Smooth muscle cell of the brain vasculature (primary cell): ENCODE measurements around the gene ME3.

Experiments used
- DNase-seq: peaks from one replicate; pipeline ENCODE4 v3.0.0-alpha.2; 2012; ENCODE audit warnings: low read depth, low spot score

ME3 gene

DNA sequence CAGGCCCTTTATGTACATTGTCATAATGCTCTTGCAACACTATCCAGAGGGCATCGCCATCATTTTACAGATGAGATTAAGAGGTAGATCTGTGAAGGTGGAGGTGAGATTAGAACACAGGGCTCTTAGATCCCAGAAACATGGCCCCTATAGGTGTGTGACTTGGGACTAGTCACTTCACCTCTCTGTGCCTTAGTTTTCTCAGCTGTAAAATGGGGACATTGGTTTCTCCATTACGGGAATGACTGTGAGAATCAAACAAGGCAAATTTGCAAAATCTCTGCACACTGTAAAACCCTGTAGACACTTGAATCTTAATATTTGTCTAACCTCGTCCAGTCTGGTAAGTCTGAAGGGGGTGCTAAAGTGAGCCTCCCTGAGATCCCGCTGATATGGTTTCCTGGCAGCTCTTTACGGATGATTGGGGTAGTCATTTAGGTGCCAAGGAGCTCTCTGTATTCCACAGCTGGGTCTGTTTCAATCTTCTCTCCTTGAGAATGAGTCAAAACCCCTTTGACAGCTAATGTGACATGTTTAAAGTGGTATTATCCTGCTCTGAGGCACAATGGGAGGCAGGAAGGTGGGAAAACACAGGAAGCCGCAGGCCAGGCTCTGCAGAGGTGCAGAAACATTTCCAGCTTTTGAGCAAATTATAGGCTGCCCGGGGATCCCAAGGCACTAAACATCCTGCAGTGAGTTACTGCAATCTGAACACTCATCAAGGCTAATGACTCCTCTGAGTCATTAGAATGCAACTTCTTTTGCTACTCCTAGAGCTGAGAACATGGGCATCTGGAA lies 156.9 kb downstream of the ME3 start:
- DNase-seq = no peak

DNA sequence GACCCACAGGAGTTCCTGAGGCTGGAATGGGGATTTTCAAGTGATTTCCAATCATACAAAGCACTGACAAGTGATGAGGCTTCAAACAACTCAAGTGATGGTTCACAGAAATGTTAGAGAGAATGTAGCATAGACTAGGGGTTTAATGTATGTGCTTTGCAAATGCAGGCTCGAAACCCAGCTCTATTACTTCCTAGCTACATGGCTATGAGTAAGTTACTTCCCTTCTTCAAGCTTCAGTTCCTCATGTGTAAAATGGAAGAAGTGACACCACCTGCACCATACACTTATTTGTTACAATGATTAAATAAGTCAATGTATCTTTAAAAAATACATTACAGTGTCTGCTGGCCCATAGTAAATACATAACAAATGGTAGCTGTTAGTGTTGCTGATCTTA lies 158.0 kb downstream of the ME3 start:
- DNase-seq = no peak

DNA sequence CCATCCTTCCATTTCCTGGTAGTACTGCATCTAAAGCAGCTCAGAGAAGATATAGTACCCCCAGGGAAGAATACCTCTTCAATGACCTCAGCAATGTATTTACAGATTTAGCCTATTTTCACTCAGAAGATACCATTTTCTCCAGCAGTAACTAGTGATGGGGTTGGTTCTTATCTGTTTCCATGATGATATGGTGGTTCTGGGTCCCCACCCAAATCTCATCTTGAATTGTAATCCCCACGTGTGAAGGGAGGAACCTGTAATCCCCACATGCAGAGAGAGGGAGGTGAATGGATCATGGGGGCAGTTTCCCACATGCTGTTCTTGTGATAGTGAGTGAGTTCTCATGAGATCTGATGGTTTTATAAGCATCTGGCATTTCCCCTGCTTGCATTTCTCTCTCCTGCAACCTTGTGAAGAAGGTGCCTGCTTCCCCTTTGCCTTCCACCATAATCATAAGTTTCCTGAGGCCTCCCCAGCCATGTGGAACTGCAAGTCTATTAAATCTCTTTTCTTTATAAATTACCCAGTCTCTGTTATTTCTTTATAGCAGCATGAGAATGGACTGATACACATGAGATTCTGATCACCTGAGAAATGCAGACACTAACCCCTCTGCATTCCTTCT lies 158.6 kb downstream of the ME3 start:
- DNase-seq = no peak

DNA sequence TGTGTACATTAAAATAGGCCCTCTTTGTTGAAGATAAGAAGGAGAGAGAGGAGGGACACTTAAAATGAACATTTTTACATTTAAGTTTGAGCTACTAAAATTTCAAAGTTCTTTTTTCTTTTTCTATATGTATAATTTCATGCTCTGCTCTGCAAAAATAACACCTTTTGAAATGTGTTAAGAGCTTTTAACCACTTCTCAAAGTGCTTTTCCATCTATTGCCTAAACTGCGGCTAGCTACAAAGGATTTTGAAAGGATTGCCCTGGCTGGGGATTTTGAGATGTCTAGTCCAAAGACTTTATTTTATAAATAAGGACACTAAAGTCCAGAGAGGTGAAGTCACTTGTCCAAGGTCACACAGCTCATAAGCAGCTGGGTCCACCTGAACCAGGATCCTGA lies 159.3 kb downstream of the ME3 start:
- DNase-seq = no peak

DNA sequence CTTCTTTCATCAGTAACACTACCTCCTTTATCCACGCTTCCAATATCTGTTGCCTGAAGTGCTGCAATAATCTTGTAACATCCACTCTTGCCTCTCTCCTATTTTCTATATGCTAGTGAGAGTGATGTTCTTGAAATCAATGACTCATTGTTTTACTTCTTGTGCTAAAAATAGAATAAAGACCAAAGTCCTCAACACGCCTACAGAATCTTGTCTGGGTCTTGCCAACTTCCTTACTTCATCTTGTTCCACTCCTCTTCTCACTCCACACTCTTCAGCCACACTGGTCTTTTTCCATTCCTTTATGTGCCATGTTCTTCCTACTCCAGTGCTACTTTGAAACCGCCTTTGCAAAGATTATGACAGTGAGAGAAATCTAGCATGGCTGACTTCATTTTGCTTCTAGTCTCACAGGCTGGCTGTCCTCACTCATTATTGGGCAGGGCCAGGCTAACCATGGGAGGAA lies 161.3 kb downstream of the ME3 start:
- DNase-seq = no peak

DNA sequence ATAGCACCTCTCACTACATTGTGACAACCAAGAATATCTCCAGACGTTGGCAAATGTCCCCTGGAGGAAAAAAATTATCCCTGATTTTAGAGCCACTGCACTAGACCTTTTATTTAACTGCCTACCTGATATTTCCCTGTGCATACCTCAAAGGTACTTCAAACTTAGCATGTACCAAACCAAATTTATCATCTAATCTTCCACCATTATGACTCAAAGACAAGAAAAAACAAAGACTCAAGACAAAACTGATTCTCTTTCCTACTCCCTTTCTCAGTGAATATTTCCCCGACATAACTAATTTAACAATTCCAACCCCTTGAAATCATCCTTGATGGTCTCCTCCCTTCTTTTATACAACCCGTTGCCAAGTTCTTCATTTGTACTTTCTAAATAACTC lies 161.7 kb downstream of the ME3 start:
- DNase-seq = no peak

DNA sequence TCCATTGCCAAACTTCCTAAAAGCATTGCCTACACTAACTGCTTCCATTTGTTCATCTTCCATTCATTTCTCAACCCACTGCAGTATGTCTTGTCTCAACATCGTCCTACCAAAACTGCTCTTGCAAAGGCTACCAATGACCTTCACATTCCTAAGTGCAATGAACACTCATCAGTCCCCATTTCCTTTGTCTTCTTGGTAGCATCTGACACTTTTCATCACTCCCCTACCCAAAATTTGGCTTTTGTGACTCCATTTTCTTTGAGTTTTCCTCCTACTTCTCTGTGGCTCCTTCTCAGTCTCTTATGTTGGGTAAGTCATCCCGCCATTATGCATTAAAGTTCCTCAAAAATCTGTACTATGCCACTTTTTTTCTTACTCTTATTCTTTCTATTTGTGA lies 162.3 kb downstream of the ME3 start:
- DNase-seq = no peak

DNA sequence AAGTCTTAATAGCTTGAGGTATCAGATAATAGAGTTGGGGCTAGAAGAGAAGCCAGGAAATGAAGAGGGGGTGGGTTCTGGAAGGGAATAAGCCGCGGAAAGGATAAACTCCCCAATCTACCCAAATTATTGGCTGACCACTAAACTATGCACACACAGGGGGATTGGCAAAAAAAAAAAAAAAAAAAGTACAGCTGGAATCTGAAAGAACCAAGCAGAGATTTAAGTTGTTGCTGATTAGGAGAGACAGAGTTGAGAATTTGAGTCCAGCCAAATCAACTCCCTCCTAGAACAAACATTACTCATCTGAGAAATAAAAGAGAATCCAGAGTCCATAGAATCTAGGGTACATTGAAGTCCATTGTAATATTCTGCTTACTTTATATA lies 162.8 kb downstream of the ME3 start:
- DNase-seq = no peak

DNA sequence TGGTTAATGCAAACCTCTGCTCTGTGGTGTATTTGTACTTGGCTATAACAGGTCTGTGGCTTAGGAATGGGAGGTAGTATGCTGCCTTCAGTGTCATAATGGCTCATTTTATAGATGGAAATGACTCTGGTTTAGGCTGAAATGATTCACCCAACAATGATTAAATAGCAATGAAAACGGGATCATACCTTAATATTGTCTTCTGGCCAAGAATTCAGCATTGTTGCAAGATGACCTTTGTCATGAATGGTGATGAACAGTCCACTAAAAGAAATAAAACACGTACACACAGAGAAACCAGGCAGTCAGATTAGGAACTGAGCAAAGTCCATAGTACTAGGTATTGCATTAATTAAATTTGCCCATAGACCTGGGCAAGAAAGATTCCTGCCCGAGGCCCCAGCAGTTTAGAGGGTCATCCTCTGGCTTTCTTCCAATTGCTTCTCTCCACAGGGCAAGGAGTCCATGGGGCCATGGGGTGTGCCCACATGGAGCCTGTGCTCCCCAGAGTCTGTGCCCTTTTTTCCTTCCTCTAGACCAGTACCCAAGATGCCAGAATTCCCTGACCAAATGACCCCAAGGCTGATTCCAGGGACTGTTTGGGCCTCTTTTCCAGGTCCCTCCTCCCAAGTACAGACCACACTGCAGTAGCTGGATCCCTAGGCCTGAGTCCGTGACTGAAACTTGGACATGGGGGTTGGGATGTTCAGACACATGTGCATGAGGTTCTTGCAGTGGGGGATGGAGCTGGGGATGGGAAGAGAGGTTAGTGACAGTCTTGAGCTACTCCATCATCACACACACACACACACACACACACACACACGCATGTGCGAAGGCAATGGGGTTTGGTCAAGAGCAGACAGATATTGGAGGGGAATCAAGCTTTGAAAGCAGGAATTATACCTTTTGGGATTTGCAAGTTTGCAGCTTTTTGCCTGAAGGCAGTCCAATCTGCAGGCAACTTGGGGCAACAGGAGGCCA lies 163.5 kb downstream of the ME3 start:
- DNase-seq = no peak

DNA sequence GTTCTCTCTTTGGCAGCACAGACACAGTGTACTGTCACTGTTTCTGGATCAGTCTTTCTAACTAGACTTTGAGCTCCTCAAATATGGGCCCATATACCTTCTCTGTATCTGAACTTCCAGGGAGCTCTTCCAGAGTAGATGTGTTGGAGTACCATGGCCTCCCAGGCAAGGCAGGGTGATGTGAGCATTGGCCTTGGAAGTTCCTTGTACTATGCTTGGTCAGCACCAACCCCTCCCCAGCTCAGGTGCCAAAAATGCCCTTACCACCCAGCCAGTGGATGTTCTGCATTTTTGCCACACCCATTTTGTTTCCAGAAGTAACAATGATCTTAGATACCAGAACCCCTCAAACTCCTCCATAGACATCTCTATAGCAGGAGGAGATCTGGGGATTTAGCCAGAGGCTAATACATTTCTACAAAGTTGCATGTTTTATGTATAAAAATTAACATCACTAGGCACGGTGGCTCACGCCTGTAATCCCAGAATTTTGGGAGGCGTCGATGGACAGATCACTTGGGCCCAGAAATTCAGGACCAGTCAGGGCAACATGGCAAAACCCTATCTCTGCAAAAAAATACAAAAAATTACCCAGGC lies 165.1 kb downstream of the ME3 start:
- no peak for DNase-seq

DNA sequence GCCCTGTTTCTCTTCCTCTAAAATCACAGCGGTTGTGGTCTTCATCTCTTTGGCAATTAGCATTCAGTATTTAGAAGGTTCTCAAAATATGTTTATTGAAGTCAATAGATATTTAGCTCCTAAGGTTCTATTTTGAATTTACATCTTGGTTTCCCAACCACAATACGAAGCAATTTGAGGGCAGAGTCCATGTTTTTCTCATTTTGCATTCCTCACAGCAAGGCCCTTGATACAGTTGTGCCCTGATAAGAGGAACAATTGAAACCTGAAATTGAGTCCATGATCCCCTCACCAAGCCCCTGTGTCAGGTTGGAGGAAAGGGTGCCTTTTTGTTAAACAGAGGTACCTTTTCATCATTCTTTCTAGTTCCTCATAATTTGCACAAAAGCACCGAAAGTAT lies 166.2 kb downstream of the ME3 start:
- no peak for DNase-seq

DNA sequence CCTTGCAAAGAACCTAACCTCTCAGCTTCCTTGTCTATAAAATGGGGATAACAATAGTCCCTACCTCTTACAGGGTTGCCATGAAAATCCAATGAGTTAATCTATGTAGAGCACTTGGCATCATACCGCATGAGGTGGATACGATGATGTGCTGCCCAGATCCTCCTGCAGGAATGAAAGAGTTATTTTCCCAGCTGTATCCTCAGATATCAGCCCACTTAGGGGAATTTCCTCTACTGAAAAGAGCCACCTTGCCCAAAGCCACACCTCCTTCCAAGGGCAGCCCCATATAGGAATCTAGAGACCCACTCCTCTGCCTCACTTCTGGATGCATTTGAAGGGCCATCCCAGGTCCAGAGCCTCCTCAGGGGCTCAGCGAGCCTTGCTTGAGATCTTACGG lies 169.3 kb downstream of the ME3 start:
- DNase-seq = no peak

DNA sequence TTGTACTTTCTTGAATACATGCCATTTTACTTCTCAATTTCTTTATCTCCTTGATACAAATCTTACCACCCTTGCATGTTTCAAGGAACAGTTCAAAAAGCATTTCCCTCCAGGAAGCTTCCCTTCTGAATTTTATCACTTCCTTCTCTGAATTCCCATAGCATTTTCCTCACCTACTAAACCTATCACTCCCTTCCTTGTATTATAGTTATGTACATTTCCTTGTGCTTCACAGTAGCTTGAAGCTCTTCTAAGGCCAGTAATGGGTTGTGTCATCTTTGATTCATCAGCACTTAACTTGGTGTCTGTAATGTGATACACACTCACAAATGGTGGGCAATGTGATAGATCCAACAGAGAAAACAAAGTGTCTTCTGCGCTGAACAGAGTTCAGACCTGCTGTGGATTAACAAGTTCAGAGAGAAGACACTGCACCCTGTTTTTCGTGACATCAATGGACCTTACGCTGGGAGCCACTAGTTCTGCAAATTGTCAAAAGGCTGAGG lies 170.2 kb downstream of the ME3 start:
- DNase-seq = no peak

DNA sequence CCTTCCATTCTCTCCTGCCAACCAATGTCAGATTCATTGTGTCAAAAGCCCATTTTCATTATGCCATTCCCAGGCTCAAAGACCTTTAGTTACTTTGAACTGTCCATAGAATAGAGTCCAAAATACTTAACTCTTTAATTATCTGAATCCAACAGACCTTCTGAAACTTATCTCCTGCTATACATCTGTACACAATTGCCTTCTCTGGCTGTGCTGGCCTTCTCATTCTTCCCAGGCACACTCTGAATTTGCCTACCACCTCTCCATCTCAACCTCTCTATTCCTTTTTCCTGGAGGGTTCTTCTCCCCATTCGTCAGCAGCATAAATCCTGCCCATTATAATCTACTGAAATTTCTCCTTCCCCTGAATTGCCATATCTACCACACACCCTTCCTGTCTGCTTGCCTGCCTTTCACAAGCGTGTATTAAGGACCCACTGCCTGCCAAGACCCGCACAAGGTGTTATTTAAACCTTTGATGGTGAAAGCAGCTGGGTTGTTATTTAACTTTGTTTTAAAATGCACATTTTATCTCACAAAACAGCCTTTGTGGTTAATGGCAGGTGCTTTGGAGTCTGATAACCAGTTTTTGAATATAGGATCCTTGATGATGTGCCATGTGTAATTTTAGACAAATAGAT lies 171.8 kb downstream of the ME3 start:
- DNase-seq = no peak

DNA sequence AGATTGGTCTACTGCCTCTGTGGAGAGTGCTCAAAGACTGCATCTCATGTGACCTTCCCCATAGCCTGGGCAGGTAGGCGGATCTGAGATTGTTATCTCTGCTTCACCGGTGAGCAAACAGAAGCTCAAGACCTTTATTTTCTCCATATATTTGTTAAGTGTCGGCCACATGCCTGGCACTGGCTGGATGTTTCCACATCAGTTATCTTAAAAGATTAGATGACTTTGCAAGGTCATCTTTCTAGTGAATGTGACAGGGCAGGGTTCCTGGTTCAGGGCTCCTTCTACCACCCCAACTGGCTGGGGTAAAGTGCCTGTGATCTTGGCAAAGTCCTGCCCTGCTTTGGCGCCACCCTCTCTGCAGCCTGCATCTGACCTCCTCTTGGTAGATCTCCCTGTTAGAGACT lies 172.7 kb downstream of the ME3 start:
- DNase-seq = no peak

DNA sequence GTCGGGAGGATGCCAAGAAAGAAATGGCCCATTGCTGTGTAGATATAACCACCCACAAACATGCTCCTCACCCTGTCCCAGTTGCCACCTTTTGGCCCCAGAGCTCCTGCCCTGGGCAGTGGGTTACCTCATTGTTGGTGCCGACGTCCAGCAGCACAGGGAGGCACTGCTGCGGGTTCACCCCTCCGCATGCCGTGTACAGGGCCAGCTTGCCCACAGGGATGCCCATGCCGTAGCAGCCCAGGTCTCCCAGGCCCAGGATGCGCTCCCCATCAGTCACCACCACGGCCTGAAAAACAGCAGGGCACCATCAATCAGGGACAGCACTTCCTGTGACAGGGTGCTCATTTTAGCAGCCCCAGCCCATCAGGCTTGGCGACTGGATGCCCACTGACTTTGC lies 174.6 kb downstream of the ME3 start:
- DNase-seq = no peak

DNA sequence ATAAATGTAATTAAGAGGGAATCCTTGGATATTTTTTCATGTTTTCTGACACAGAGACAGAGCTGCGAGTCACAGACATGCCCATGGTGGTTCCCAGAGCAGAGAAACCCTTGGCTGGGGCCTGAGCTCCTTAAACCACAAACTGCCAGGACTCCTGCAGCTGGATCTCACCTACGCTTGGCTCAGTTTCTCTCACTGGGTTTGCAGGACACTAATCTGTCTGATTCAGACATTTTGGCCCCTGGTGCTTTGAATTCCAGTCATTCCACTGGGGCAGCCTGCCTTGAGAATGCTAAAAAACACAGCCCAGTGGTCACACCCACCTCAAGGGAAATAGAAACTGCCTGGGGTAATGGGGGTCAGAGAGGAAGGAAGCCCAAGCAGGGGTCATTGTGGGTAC lies 175.1 kb downstream of the ME3 start:
- no peak for DNase-seq

DNA sequence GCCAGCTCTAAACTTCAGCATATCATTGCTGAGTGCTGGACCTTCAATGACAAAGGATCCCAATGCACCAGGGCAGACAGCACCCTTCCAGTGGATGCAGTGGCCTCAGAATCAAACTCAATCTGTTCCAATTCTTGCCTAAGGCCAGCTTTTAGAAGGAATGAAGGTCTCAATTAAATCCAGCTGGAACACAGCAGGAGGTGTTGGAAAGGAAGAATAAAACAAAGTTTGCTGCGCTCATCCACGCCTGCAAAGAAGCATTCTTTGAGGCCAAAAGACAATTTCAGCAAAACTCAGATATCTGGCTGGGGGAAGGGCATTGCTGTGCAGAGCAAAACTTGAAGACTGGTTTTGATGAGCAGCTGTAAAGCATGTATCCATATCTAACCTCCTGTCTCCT lies 177.1 kb downstream of the ME3 start:
- DNase-seq = no peak

DNA sequence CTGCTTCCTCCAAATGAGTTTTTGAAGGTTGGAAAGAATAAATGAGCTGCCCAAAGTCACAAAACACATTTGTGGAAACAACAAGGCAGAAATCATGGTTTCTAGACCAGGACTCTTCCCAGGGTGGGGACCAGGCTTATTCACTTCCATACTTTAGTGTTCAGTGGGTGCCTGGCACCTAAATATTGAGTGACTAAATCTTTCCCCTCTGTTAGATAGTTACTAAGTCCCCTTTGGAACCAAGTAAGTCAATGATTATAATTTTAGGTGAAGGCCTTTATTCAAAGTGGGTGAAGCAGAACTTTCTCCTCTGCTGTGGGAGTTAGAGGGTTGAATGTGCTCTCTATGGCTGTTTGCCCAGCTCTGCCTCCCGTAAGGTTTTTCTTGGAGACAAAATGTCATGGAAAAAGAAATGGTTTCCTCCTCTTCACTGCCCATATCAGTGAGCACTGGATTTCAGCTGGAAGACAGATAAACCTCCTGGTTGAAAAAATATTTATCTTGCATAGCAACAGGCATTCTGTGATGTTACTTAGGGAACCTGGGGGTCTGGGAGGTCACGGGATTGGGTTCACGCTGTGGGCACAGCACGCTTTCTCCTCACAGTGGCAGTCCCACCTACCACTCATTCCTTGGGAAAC lies 179.9 kb downstream of the ME3 start:
- no peak for DNase-seq

DNA sequence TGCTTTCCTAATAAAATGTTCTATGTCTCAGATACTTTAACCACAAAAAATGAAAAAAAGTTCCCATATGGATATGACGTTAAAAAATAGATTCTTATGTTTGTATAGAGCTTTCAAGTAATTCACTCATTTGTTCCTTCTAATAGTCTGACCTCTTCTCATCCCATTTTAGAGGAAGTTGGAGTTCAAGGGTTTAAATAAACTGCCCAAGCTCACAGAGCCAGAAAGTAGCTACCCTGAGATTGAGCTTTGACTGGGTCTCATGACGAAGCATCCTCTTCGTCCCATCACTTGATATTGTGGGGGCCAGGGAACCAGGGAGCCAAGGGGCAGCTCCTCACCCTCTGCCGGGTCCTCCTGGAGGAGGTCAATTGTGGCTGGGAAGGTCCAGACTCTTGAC lies 181.4 kb downstream of the ME3 start:
- no peak for DNase-seq

DNA sequence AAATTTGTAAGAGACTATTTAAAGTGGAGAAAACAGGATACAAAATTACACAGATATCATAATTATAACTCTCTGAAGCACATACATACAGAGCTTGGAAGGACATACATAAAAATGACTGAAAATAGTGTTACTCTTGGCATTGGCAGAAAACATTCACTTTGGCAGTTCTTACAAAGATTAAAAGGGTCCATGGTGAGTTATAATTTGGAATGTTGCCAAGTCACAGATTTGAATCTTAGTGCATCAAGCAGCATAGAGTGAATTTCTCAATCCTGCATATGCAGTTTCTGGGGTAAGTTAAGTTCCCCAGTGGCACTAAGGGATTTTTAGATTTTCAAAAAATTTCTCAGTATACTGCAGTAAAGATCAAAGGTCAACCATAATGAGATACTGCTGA lies 181.8 kb downstream of the ME3 start:
- no peak for DNase-seq
